IMR-90 (cell line): ENCODE results near the gene MRPS24.

Experiments
- CTCF ChIP-seq: conservative IDR thresholded peaks from 2 replicates; pipeline ENCODE4 v1.5.1; 2012; ENCODE audit warnings: mild to moderate bottlenecking, low read depth, low read length, improper control_type of control experiment
- RAD21 ChIP-seq: IDR thresholded peaks from 2 replicates; pipeline ENCODE4 v1.6.1; 2012; ENCODE audit warnings: low read length, improper control_type of control experiment
- RFX5 ChIP-seq: IDR thresholded peaks from 2 replicates; pipeline ENCODE4 v1.8.0; 2012; ENCODE audit warnings: low read depth, mild to moderate bottlenecking, low read length, moderate library complexity

GRCh38 chr7:43879477-43879876 lies 10.2 kb upstream of the MRPS24 start:
- TF ChIP-seq CTCF (no peak), RAD21 (no peak), RFX5 (no peak)
